ENCODE data around the gene TAS1R1. TPM values are rescaled to one million over a fixed set of nuclear protein-coding genes. Genes with fewer than 3 reads are reported as not detected.

The TAS1R1 gene
- total and polyA plus RNA-seq, 9 of the 15 experiments (the other 6 are each of a cell fraction or from before 2014, with no cell fraction given): 0.06 TPM; not detected in 8

GRCh38 chr1:6569033-6569432, 13.9 kb downstream of the TAS1R1 start (continued):
- TF ChIP-seq NCOA4 (IDR thresholded peaks at IDR 0.05; ENCODE audit: partially characterized antibody) (peak; percentile 10), HDGF (IDR thresholded peaks at IDR 0.05) (peak; percentile 61; the same call in 1 of the 2 replicates), NFRKB (IDR thresholded peaks at IDR 0.05; ENCODE audit: low read depth) (0 out of 2 replicates have a peak, but pooled peaks have one; percentile 34), JUNB (CRISPR knock-in tag; conservative IDR thresholded peaks at IDR 0.05) (no peak), MLLT1 (IDR thresholded peaks at IDR 0.05) (0 out of 4 replicates have a peak, but pooled peaks of 1 of the 2 experiments have one; percentile 44)

GRCh38 chr1:6570100-6570499, 15.0 kb downstream of the TAS1R1 start:
- peak; percentile 6; the same call in 2 of the 3 replicates for ATAC-seq
- Histone ChIP-seq H2AFZ (ENCODE audit: low read depth, low read length) (0 out of 2 replicates have a peak overlapping the region, but pooled peaks have one; percentile 96), H3K4me1 (replicated peaks in 1 of 2; ENCODE audit: control insufficient read depth in 2 of 2, insufficient read depth in 2 of 2, low read length in 2 of 2) (peaks cover 0 to 8% of the 10 kb centered on the region in 2 experiments; a peak in 3 of 5 replicates), H3K4me3 (no peak overlapping the region), H3K9ac (ENCODE audit: insufficient read depth in 1 of 2, low read depth in 2 of 2, low read length in 2 of 2) (no peak overlapping the region), H3K79me2 (ENCODE audit: control insufficient read depth, insufficient read depth, low read length) (no peaks in the 10 kb centered on the region), H3K36me3 (ENCODE audit: control insufficient read depth, insufficient read depth, low read length) (no peaks in the 10 kb centered on the region), H3K27me3 (ENCODE audit: control insufficient read depth in 2 of 2, insufficient read depth in 2 of 2, low read length in 2 of 2) (peaks cover 8 to 13% of the 10 kb centered on the region in 2 experiments; a peak in 4 of 5 replicates), H4K20me1 (replicated peaks; ENCODE audit: control insufficient read depth, insufficient read depth, low read length) (no peaks in the 10 kb centered on the region), H3K4me2 (ENCODE audit: insufficient read depth, low read length) (no peak overlapping the region), H3K27ac (ENCODE audit: extremely low read depth, low read depth, low read length) (no peak overlapping the region), H3K9me1 (ENCODE audit: control insufficient read depth, insufficient read depth, low read length) (no peaks in the 10 kb centered on the region), H3K9me3 (replicated peaks; ENCODE audit: control insufficient read depth, insufficient read depth, low read depth, low read length) (no peaks in the 10 kb centered on the region)
- no TSS peak for BruUV-seq (replicated peaks)
- no peak for TF ChIP-seq HSF4 (CRISPR knock-in tag; IDR thresholded peaks at IDR 0.05; ENCODE audit: borderline replicate concordance)
- no peak for TF ChIP-seq CBFB (CRISPR knock-in tag; IDR thresholded peaks at IDR 0.05)
- no peak for TF ChIP-seq ZNF24 (IDR thresholded peaks at IDR 0.05)
- TF ChIP-seq PHF8 (IDR thresholded peaks at IDR 0.05; ENCODE audit: borderline replicate concordance, low read length): no peak
- no peak for TF ChIP-seq CGGBP1 (CRISPR knock-in tag; IDR thresholded peaks at IDR 0.05)
- TF ChIP-seq PRMT5 (CRISPR knock-in tag; IDR thresholded peaks at IDR 0.05): no peak
- no peak for TF ChIP-seq ZNF780A (CRISPR knock-in tag; IDR thresholded peaks at IDR 0.05)
- no peak for TF ChIP-seq SP1 (CRISPR knock-in tag; IDR thresholded peaks at IDR 0.05)
- no peak for TF ChIP-seq RBM17 (IDR thresholded peaks at IDR 0.05; ENCODE audit: borderline replicate concordance, low read depth, low read length)
- TF ChIP-seq ZNF232 (CRISPR knock-in tag; IDR thresholded peaks at IDR 0.05): no peak
- TF ChIP-seq CC2D1A (IDR thresholded peaks at IDR 0.05): no peak
- no peak for TF ChIP-seq ZNF277 (CRISPR knock-in tag; IDR thresholded peaks at IDR 0.05; ENCODE audit: borderline replicate concordance)
- in situ Hi-C loops (cut with MboI) (no loop called here), intact Hi-C loops (cut with micrococcal nuclease) (no loop called here)
- no peak for FAIRE-seq
- no peak for DNase-seq (ENCODE audit: extremely low read depth in 1 of 4, low spot score in 3 of 4)
- CTCF ChIA-PET (ENCODE audit: low intra/inter-chr PET ratio): no interaction called here
- 57% methylated on average over 3 of the region's 3 CpGs for WGBS (ENCODE audit: insufficient coverage, low coverage, missing lambda C conversion rate)
- POLR2A ChIA-PET: interaction anchor here (0.7 to 2.9 kb wide), 6 partner anchors 12 to 28 kb away, joined by 4 to 15 read pairs (median 5); partner anchors contain the start of genes NOL9 and TAS1R1
